Mesenchymal stem cell (in vitro differentiated cells and primary cell): Measurements from ENCODE around the gene EXOC3L2.

Experiments
- DNase-seq: peaks from one replicate; pipeline ENCODE4 v3.0.0-alpha.2; 2013
- H2AFZ ChIP-seq: one replicate; pipeline ENCODE4 v1.6.1; 2013; ENCODE audit warnings: low read depth, mild to moderate bottlenecking, control low read depth, inconsistent platforms, low read length, moderate library complexity
- H2AK5ac ChIP-seq: 2 replicates; pipeline ENCODE4 v1.6.1; 2013; ENCODE audit warnings: low read length, moderate library complexity, mild to moderate bottlenecking, inconsistent platforms; ENCODE audit not compliant: severe bottlenecking
- H2BK120ac ChIP-seq: one replicate; pipeline ENCODE4 v1.6.1; 2013; ENCODE audit warnings: low read depth, mild to moderate bottlenecking, inconsistent platforms, low read length, moderate library complexity
- H2BK12ac ChIP-seq, 2 experiments: one replicate each; pipeline ENCODE4 v1.6.1; 2013; ENCODE audit warnings: inconsistent platforms in 2 of 2, low read length in 2 of 2, mild to moderate bottlenecking in 2 of 2, moderate library complexity in 2 of 2, control low read depth in 1 of 2
- H2BK15ac ChIP-seq: one replicate; pipeline ENCODE4 v1.6.1; 2013; ENCODE audit warnings: mild to moderate bottlenecking, low read depth, inconsistent platforms; ENCODE audit not compliant: poor library complexity, severe bottlenecking
- H2BK5ac ChIP-seq: 2 replicates; pipeline ENCODE4 v1.6.1; 2013; ENCODE audit warnings: low read depth, mild to moderate bottlenecking, low read length, control low read depth, inconsistent platforms; ENCODE audit not compliant: poor library complexity, severe bottlenecking
- H3K14ac ChIP-seq, 2 experiments: one replicate each; pipeline ENCODE4 v1.6.1; 2013; ENCODE audit warnings: inconsistent platforms in 2 of 2, low read length in 2 of 2, control low read depth in 1 of 2, mild to moderate bottlenecking in 1 of 2, moderate library complexity in 1 of 2
- H3K18ac ChIP-seq, 2 experiments: one replicate each; pipeline ENCODE4 v1.6.1; 2013; ENCODE audit warnings: inconsistent platforms in 2 of 2, low read length in 2 of 2, control low read depth in 1 of 2, low read depth in 1 of 2, mild to moderate bottlenecking in 1 of 2
- H3K23ac ChIP-seq, 2 experiments: one replicate each; pipeline ENCODE4 v1.6.1; 2013; ENCODE audit warnings: inconsistent platforms in 2 of 2, low read length in 2 of 2, mild to moderate bottlenecking in 2 of 2, moderate library complexity in 2 of 2, control low read depth in 1 of 2
- H3K27ac ChIP-seq: 2 replicates; pipeline ENCODE4 v1.5.1; 2013; ENCODE audit warnings: mild to moderate bottlenecking, moderate library complexity, low read length, control low read depth, inconsistent platforms; ENCODE audit not compliant: poor library complexity, severe bottlenecking
- H3K27me3 ChIP-seq, 2 experiments: 2 replicates each; pipeline versions ENCODE4 v1.6.1 to v1.7.0; 2013; ENCODE audit warnings: low read length in 2 of 2, mild to moderate bottlenecking in 2 of 2, moderate library complexity in 2 of 2, control low read depth in 1 of 2, inconsistent platforms in 1 of 2; ENCODE audit not compliant: control insufficient read depth in 1 of 2, insufficient read depth in 1 of 2
- H3K36me3 ChIP-seq, 2 experiments: 2 replicates each; pipeline versions ENCODE4 v1.6.1 to v1.7.0; 2013; ENCODE audit warnings: low read length in 2 of 2, control low read depth in 1 of 2, inconsistent platforms in 1 of 2, low read depth in 1 of 2, mild to moderate bottlenecking in 1 of 2; ENCODE audit not compliant: insufficient read depth in 2 of 2, control insufficient read depth in 1 of 2
- H3K4ac ChIP-seq, 2 experiments: one replicate each; pipeline ENCODE4 v1.6.1; 2013; ENCODE audit warnings: inconsistent platforms in 2 of 2, low read length in 2 of 2, mild to moderate bottlenecking in 2 of 2, moderate library complexity in 2 of 2, control low read depth in 1 of 2, low read depth in 1 of 2
- H3K4me1 ChIP-seq: 2 replicates; pipeline ENCODE4 v1.6.1; 2013; ENCODE audit warnings: low read depth, low read length, control low read depth; ENCODE audit not compliant: control insufficient read depth, insufficient read depth
- H3K4me2 ChIP-seq: 2 replicates; pipeline ENCODE4 v1.6.1; 2013; ENCODE audit warnings: low read length, mild to moderate bottlenecking, inconsistent platforms; ENCODE audit not compliant: poor library complexity, severe bottlenecking
- H3K4me3 ChIP-seq, 2 experiments: 2 replicates each; pipeline versions ENCODE4 v1.5.1 to v1.7.0; 2013; ENCODE audit warnings: low read length in 2 of 2, mild to moderate bottlenecking in 2 of 2, control low read depth in 1 of 2, low read depth in 1 of 2; ENCODE audit not compliant: insufficient read depth in 1 of 2
- H3K79me1 ChIP-seq: replicated peaks from 2 replicates; pipeline ENCODE4 v1.6.1; 2013; ENCODE audit warnings: mild to moderate bottlenecking, control low read depth, low read length, inconsistent platforms; ENCODE audit not compliant: poor library complexity, severe bottlenecking
- H3K9ac ChIP-seq: 2 replicates; pipeline ENCODE4 v1.7.0; 2013; ENCODE audit warnings: mild to moderate bottlenecking, low read length, moderate library complexity
- H3K9me3 ChIP-seq: 2 replicates; pipeline ENCODE4 v1.7.0; 2013; ENCODE audit warnings: mild to moderate bottlenecking, low read length; ENCODE audit not compliant: control insufficient read depth
- H4K8ac ChIP-seq: one replicate; pipeline ENCODE4 v1.6.1; 2013; ENCODE audit warnings: inconsistent platforms, mild to moderate bottlenecking, low read length, moderate library complexity
- H4K91ac ChIP-seq: one replicate; pipeline ENCODE4 v1.6.1; 2013; ENCODE audit warnings: mild to moderate bottlenecking, low read length, inconsistent platforms
- WGBS: methylation state at CpG from one replicate; pipeline ENCODE4 v1.1.7; 2013; ENCODE audit warnings: mixed read lengths; 5-methylcytosine and 5-hydroxymethylcytosine counted together

Gene EXOC3L2

DNA sequence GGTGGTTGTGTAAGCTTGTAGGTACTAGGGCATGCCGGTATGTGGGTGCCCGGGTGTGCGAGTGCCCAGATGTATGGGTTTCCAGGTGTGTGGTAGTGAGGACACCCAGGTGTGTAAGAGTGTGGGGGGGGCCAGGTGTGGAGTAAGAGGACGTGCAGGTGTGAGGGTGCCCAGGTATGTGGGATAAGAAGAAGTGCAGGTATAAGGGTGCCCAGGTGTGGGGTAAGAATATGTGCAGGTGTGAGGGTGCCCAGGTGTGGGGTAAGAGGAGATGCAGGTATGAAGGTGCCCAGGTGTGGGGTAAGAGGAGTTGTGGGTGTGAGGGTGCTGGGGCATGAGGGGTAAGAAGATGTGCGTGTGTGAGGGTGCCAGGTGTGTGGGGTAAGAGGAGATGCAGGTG lies 20.2 kb upstream of the EXOC3L2 start:
- Histone ChIP-seq H4K91ac (peak overlapping the region; percentile 48), H3K9me3 (no peaks in the 10 kb centered on the region), H4K8ac (peak overlapping the region; percentile 71), H2AK5ac (no peak overlapping the region), H3K27ac (no peak overlapping the region), H2AFZ (no peak overlapping the region), H3K4me1 (no peaks in the 10 kb centered on the region), H3K4me2 (no peak overlapping the region), H3K27me3 (no peaks in the 10 kb centered on the region), H3K36me3 (peaks cover 53 to 68% of the 10 kb centered on the region in 2 experiments), H3K4ac (no peak overlapping the region), H3K9ac (no peak overlapping the region), H3K23ac (no peak overlapping the region), H2BK15ac (no peak overlapping the region), H2BK120ac (no peak overlapping the region), H2BK5ac (no peak overlapping the region), H3K4me3 (no peak overlapping the region), H2BK12ac (no peak overlapping the region), H3K14ac (no peak overlapping the region), H3K79me1 (peaks cover 32% of the 10 kb centered on the region), H3K18ac (no peak overlapping the region)
- WGBS = 97% methylated on average over 5 of the region's 5 CpGs
- DNase-seq = no peak

DNA sequence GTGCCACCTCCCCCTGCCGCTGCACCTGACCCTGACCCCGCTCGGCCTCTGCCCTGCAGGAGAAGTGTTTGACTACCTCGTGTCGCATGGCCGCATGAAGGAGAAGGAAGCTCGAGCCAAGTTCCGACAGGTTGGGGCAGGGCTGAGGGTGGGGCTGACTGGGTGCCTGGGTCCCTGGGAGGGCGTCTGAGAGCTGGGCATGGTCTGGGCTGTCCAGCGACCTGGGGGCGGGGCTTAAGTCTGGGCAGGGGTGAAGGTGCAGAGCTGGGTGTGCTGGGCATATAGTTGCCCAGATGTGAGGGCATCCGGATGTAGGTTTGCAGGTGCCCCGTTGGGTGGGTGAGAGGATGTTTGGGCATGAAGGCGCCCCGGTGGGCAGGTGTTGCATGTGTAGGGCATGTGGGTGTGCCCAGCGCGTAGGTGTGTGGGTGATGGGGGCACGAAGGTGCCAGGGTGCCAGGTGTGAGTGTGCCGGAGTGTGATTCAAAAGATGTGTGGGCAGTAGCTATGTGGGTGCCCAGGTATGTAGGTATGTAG lies 19.6 kb upstream of the EXOC3L2 start:
- Histone ChIP-seq H4K91ac (peak overlapping the region; percentile 48), H4K8ac (peak overlapping the region; percentile 71), H2AFZ (no peak overlapping the region), H3K79me1 (peaks cover 32% of the 10 kb centered on the region), H3K4ac (no peak overlapping the region), H3K23ac (no peak overlapping the region), H2AK5ac (no peak overlapping the region), H3K4me2 (no peak overlapping the region), H3K36me3 (peaks cover 47 to 66% of the 10 kb centered on the region in 2 experiments), H3K9me3 (no peaks in the 10 kb centered on the region), H2BK15ac (no peak overlapping the region), H2BK120ac (no peak overlapping the region), H3K18ac (no peak overlapping the region), H3K14ac (no peak overlapping the region), H3K4me3 (no peak overlapping the region), H2BK12ac (no peak overlapping the region), H3K9ac (no peak overlapping the region), H2BK5ac (no peak overlapping the region), H3K27ac (no peak overlapping the region), H3K27me3 (no peaks in the 10 kb centered on the region), H3K4me1 (no peaks in the 10 kb centered on the region)
- 97% methylated on average over 19 of the region's 19 CpGs for WGBS
- no peak for DNase-seq

DNA sequence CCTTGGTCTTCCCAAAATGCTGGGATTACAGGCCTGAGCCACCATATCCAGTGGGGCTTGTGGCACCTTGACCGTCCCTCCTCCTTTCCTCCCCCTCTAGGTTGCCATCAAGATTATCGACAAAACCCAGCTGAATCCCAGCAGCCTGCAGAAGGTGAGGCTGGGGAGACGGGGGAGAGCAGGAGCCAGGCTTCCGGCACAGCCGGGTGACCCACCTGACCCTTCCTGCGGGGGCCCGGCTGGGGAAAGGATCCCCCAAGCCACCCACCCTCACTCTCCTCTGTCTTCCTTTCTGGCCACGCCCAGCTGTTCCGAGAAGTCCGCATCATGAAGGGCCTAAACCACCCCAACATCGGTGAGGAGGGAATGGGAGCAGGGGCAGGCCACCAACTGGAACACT lies 17.8 kb upstream of the EXOC3L2 start:
- no peak overlapping the region for H3K23ac ChIP-seq
- H3K4me3 ChIP-seq = no peak overlapping the region
- H3K4me2 ChIP-seq = no peak overlapping the region
- H2BK5ac ChIP-seq = no peak overlapping the region
- H2AK5ac ChIP-seq = no peak overlapping the region
- H3K18ac ChIP-seq = no peak overlapping the region
- H4K8ac ChIP-seq = no peak overlapping the region
- DNase-seq = no peak
- no peak overlapping the region for H3K4ac ChIP-seq
- H3K9me3 ChIP-seq = no peaks in the 10 kb centered on the region
- H2AFZ ChIP-seq = no peak overlapping the region
- H3K27ac ChIP-seq = no peak overlapping the region
- H3K36me3 ChIP-seq = peaks cover 38 to 57% of the 10 kb centered on the region in 2 experiments
- H2BK12ac ChIP-seq = no peak overlapping the region
- no peak overlapping the region for H2BK15ac ChIP-seq
- peaks cover 31% of the 10 kb centered on the region for H3K79me1 ChIP-seq
- H3K14ac ChIP-seq = no peak overlapping the region
- no peaks in the 10 kb centered on the region for H3K27me3 ChIP-seq
- WGBS = 100% methylated on average over 7 of the region's 11 CpGs
- H3K4me1 ChIP-seq = no peaks in the 10 kb centered on the region
- no peak overlapping the region for H2BK120ac ChIP-seq
- no peak overlapping the region for H3K9ac ChIP-seq
- H4K91ac ChIP-seq = no peak overlapping the region

DNA sequence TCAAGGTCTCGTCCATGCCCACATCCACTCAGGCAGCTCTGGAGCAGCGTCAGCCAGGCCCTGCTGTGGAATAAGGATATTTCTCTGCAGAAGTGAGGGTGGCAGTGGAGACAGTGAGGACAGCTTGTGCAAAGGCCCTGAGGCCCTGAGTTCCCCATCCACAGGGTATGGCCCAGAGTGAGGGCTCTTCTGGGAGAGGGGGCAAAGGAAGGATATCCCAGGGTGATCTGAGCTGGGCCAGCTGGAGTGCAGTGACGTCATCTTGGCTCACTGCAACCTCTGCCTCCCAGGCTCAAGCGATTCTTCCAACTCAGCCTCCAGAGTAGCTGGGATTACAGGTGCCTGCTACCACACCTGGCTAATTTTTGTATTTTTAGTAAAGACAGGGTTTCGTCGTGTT lies 17.4 kb upstream of the EXOC3L2 start:
- no peak overlapping the region for H4K8ac ChIP-seq
- H3K4me3 ChIP-seq = no peak overlapping the region
- no peak overlapping the region for H2BK5ac ChIP-seq
- H3K18ac ChIP-seq = no peak overlapping the region
- H2BK15ac ChIP-seq = no peak overlapping the region
- H3K4me2 ChIP-seq = no peak overlapping the region
- H3K79me1 ChIP-seq = peaks cover 31% of the 10 kb centered on the region
- no peak overlapping the region for H3K14ac ChIP-seq
- no peak overlapping the region for H3K9ac ChIP-seq
- no peak overlapping the region for H3K23ac ChIP-seq
- H3K9me3 ChIP-seq = no peaks in the 10 kb centered on the region
- no peak overlapping the region for H2AFZ ChIP-seq
- H2BK120ac ChIP-seq = no peak overlapping the region
- H2BK12ac ChIP-seq = no peak overlapping the region
- H2AK5ac ChIP-seq = no peak overlapping the region
- H3K4ac ChIP-seq = no peak overlapping the region
- no peaks in the 10 kb centered on the region for H3K27me3 ChIP-seq
- 95% methylated on average over 6 of the region's 6 CpGs for WGBS
- H4K91ac ChIP-seq = no peak overlapping the region
- no peak overlapping the region for H3K27ac ChIP-seq
- peaks cover 36 to 54% of the 10 kb centered on the region in 2 experiments for H3K36me3 ChIP-seq
- no peaks in the 10 kb centered on the region for H3K4me1 ChIP-seq
- DNase-seq = no peak
